ENCODE results near the gene SIN3B.

GRCh38 chr19:16919496-16919895 lies 90.3 kb downstream of the SIN3B start:
- TF ChIP-seq EZH2phosphoT487 (IDR thresholded peaks at IDR 0.05; ENCODE audit: borderline replicate concordance, low read length): no peak
- no peak for TF ChIP-seq CTCF (IDR thresholded peaks at IDR 0.05; ENCODE audit: low read depth, low read length, poor library complexity, severe bottlenecking)
